DOHH2 (cell line): ENCODE measurements around the gene UBE2I.

ENCODE experiments used
- H3F3A ChIP-seq: fragments of 200-600 bp; sonication (generic), shearing (Covaris generic); 2 replicates; pipeline ENCODE4 v1.6.0; 2016; ENCODE audit warnings: antibody characterized with exemption, mild to moderate bottlenecking; ENCODE audit not compliant: control insufficient read depth, insufficient read depth
- H3K27ac ChIP-seq: fragments of 200-600 bp; sonication (generic); 2 replicates; pipeline ENCODE4 v1.5.1; 2014; ENCODE audit warnings: low read depth, mild to moderate bottlenecking, low read length, moderate library complexity
- H3K27me3 ChIP-seq: fragments of 200-600 bp; sonication (generic); 2 replicates; pipeline ENCODE4 v1.6.1; 2014; ENCODE audit warnings: mild to moderate bottlenecking, low read length, mixed read lengths; ENCODE audit not compliant: control insufficient read depth
- H3K36me3 ChIP-seq: fragments of 200-600 bp; sonication (generic); 2 replicates; pipeline ENCODE4 v1.6.1; 2014; ENCODE audit warnings: mild to moderate bottlenecking, low read length, moderate library complexity, mixed read lengths; ENCODE audit not compliant: control insufficient read depth
- H3K4me1 ChIP-seq: fragments of 200-600 bp; sonication (generic); 2 replicates; pipeline ENCODE4 v1.6.1; 2014; ENCODE audit warnings: mild to moderate bottlenecking, low read length, mixed read lengths; ENCODE audit not compliant: control insufficient read depth
- H3K4me2 ChIP-seq: fragments of 200-600 bp; sonication (generic); 2 replicates; pipeline ENCODE4 v1.6.0; 2014; ENCODE audit warnings: mild to moderate bottlenecking, low read length, moderate library complexity
- H3K4me3 ChIP-seq: fragments of 200-600 bp; sonication (generic); 2 replicates; pipeline ENCODE4 v1.5.1; 2014; ENCODE audit warnings: mild to moderate bottlenecking, low read length, mixed read lengths
- H3K79me2 ChIP-seq: fragments of 200-600 bp; sonication (generic); 2 replicates; pipeline ENCODE4 v1.6.1; 2014; ENCODE audit warnings: mild to moderate bottlenecking, low read length, mixed read lengths; ENCODE audit not compliant: control insufficient read depth
- H3K9me2 ChIP-seq: fragments of 200-600 bp; sonication (generic); replicated peaks from 2 replicates; pipeline ENCODE4 v1.6.1; 2014; ENCODE audit warnings: mild to moderate bottlenecking, low read length, mixed read lengths; ENCODE audit not compliant: control insufficient read depth
- H3K9me3 ChIP-seq: fragments of 200-600 bp; sonication (generic); 2 replicates; pipeline ENCODE4 v1.6.1; 2014; ENCODE audit warnings: antibody characterized with exemption, low read length, mixed read lengths; ENCODE audit not compliant: control insufficient read depth, insufficient read depth
- H4K20me1 ChIP-seq: fragments of 200-600 bp; sonication (generic); 2 replicates; pipeline ENCODE4 v1.6.0; 2014; ENCODE audit warnings: low read depth, mild to moderate bottlenecking, antibody characterized with exemption, low read length, moderate library complexity; ENCODE audit not compliant: control insufficient read depth, insufficient read depth
- CTCF ChIP-seq: fragments of 200-600 bp; sonication (generic); IDR thresholded peaks from one replicate; pipeline ENCODE4 v1.5.1; 2014; ENCODE audit warnings: antibody characterized with exemption, mild to moderate bottlenecking, low read depth, low read length; ENCODE audit not compliant: poor library complexity, severe bottlenecking
- EZH2phosphoT487 ChIP-seq: fragments of 200-600 bp; sonication (generic); IDR thresholded peaks from 2 replicates; pipeline ENCODE4 v1.6.1; 2017; ENCODE audit warnings: borderline replicate concordance, mild to moderate bottlenecking, antibody characterized with exemption, low read length, moderate library complexity, mixed read lengths

Gene UBE2I

GRCh38 chr16:1318268-1318545 lies 8.8 kb downstream of the UBE2I start:
- peaks cover 21% of the 10 kb centered on the region for H4K20me1 ChIP-seq

GRCh38 chr16:1319041-1319440 lies 9.6 kb downstream of the UBE2I start:
- no peak overlapping the region for H3K4me2 ChIP-seq
- no peaks in the 10 kb centered on the region for H3K27me3 ChIP-seq
- H3K9me2 ChIP-seq, result no peaks in the 10 kb centered on the region
- no peak overlapping the region for H3K27ac ChIP-seq
- H4K20me1 ChIP-seq, result peaks cover 21% of the 10 kb centered on the region
- H3K79me2 ChIP-seq, result peaks cover 48% of the 10 kb centered on the region
- H3F3A ChIP-seq, result no peaks in the 10 kb centered on the region; the same call in 1 of the 2 replicates
- H3K9me3 ChIP-seq, result no peaks in the 10 kb centered on the region
- peaks cover 87% of the 10 kb centered on the region for H3K36me3 ChIP-seq
- H3K4me3 ChIP-seq, result no peak overlapping the region
- no peaks in the 10 kb centered on the region for H3K4me1 ChIP-seq
- no peak for TF ChIP-seq CTCF
- no peak for TF ChIP-seq EZH2phosphoT487

More at GRCh38 chr16:1318268-1318545, 8.8 kb downstream of the UBE2I start:
- Histone ChIP-seq H3K4me3 (no peak overlapping the region), H3K4me1 (no peaks in the 10 kb centered on the region), H3F3A (no peaks in the 10 kb centered on the region; the same call in 1 of the 2 replicates), H3K27me3 (no peaks in the 10 kb centered on the region), H3K4me2 (no peak overlapping the region), H3K9me2 (no peaks in the 10 kb centered on the region), H3K36me3 (peaks cover 86% of the 10 kb centered on the region), H3K9me3 (no peaks in the 10 kb centered on the region), H3K79me2 (peaks cover 56% of the 10 kb centered on the region), H3K27ac (no peak overlapping the region)
- TF ChIP-seq CTCF (no peak), EZH2phosphoT487 (no peak)

GRCh38 chr16:1320097-1320496 lies 10.7 kb downstream of the UBE2I start:
- peaks cover 21% of the 10 kb centered on the region for H4K20me1 ChIP-seq
- peaks cover 82% of the 10 kb centered on the region for H3K36me3 ChIP-seq
- no peak overlapping the region for H3K27ac ChIP-seq
- H3K79me2 ChIP-seq, result peaks cover 37% of the 10 kb centered on the region
- no peak overlapping the region for H3K4me3 ChIP-seq
- no peaks in the 10 kb centered on the region for H3K9me3 ChIP-seq
- H3F3A ChIP-seq, result no peaks in the 10 kb centered on the region; the same call in 1 of the 2 replicates
- H3K4me2 ChIP-seq, result no peak overlapping the region
- H3K9me2 ChIP-seq, result no peaks in the 10 kb centered on the region
- H3K4me1 ChIP-seq, result no peaks in the 10 kb centered on the region
- no peaks in the 10 kb centered on the region for H3K27me3 ChIP-seq
- no peak for TF ChIP-seq CTCF
- no peak for TF ChIP-seq EZH2phosphoT487

- Histone ChIP-seq H3K4me3 (no peak overlapping the region), H3K36me3 (peaks cover 75% of the 10 kb centered on the region), H3F3A (no peaks in the 10 kb centered on the region; the same call in 1 of the 2 replicates), H3K27ac (no peak overlapping the region), H4K20me1 (peaks cover 15% of the 10 kb centered on the region), H3K27me3 (no peaks in the 10 kb centered on the region), H3K4me2 (no peak overlapping the region), H3K9me2 (no peaks in the 10 kb centered on the region), H3K4me1 (no peaks in the 10 kb centered on the region), H3K9me3 (no peaks in the 10 kb centered on the region), H3K79me2 (peaks cover 31% of the 10 kb centered on the region)
- TF ChIP-seq CTCF (no peak), EZH2phosphoT487 (no peak)
Measured at GRCh38 chr16:1320658-1321240, 11.3 kb downstream of the UBE2I start.
